Activated B cell treated with CpG ODN at 0.5 μM for 24 hours (primary cell): Measurements from ENCODE around the gene C5AR2. TPM values are rescaled to one million over a fixed set of nuclear protein-coding genes. Genes with fewer than 3 reads are reported as not detected.

Source experiments
- ATAC-seq: fragments of 200-7000 bp; cut with Tn5 transposase; one replicate; pipeline ENCODE4 v1.10.0; 2021; ENCODE audit warnings: low read depth, mild to moderate bottlenecking, moderate library complexity
- CTCF ChIA-PET: fragments of 350-600 bp; sonication (Branson Sonifier 250); formaldehyde crosslinking; loops from one replicate; lab custom pipeline; 2021; ENCODE audit warnings: antibody characterized with exemption; lab: Charles Lee
- POLR2A ChIA-PET: fragments of 350-600 bp; sonication (Branson Sonifier 250); formaldehyde crosslinking; loops from one replicate; lab custom pipeline; 2021; ENCODE audit warnings: antibody characterized with exemption; lab: Charles Lee
- DNase-seq: peaks from one replicate; pipeline ENCODE4 v3.0.0; 2022
- H3K27ac Mint-ChIP-seq: one replicate; pipeline ENCODE4 v1.8.0; 2020; ENCODE audit warnings: mixed read lengths
- H3K27me3 Mint-ChIP-seq: one replicate; pipeline ENCODE4 v1.8.0; 2021; ENCODE audit warnings: mixed read lengths
- H3K36me3 Mint-ChIP-seq: one replicate; pipeline ENCODE4 v1.8.0; 2021; ENCODE audit warnings: low read depth, mixed read lengths
- H3K4me1 Mint-ChIP-seq: one replicate; pipeline ENCODE4 v1.8.0; 2021; ENCODE audit warnings: mixed read lengths
- H3K4me3 Mint-ChIP-seq: one replicate; pipeline ENCODE4 v1.8.0; 2020; ENCODE audit warnings: mild to moderate bottlenecking, mixed read lengths
- H3K9me3 Mint-ChIP-seq: one replicate; pipeline ENCODE4 v1.8.0; 2020; ENCODE audit warnings: mixed read lengths
- intact Hi-C: fragments of 100-400 bp; cut with micrococcal nuclease; formaldehyde crosslinking; loops from one replicate; pipeline ENCODE4 v1.15.1; 2024
- total RNA-seq: library from RNA; stranded (reverse); gene quantifications from 2 replicates; pipeline ENCODE4 v1.2.3, GENCODE V29; 2022
- TF ChIP-seq, protein P1 (sequence below): fragments of 200-600 bp; IDR thresholded peaks from one replicate; pipeline ENCODE4 v1.8.0; 2022; ENCODE audit warnings: antibody characterized with exemption, mild to moderate bottlenecking

Gene C5AR2
- total RNA-seq, 1 donor from 2014 or later = 0.42 TPM

DNA sequence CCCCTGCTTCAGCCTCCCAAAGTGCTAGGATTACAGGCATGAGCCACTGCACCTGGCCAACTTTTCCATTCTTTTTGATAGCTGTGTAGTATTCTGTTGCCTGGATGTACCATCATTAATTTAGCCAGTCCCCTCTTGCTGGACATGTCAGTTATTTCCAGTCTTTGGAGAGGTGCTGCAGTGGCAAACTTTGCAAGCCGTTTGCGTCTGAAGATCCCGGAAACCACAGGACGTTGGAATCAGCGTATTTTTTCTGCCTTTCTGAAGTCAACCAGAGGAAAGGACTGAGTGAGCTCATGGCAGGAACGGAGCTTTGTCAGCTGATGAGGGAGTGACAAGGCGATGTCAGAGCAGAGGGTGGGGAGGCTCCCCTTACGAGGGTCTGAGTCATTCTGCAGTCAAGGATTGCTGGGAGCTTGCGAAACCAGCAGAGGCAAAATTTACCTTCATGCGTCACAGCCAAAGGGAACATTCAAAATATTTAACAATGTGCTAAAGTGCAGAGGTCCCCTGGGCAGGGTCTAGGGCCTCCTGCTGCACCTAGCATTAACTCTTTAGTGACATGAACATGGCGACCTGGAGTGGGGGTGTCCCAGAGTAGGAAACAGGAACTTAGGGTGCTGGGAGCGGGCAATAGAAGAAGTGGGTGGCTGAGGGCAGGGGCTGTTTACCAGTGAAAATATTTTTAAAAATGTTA is 16.7 kb upstream of the C5AR2 start:
- Mint-ChIP-seq H3K9me3 (no peaks in the 10 kb centered on the region), H3K36me3 (no peaks in the 10 kb centered on the region), H3K4me3 (no peak overlapping the region), H3K4me1 (no peaks in the 10 kb centered on the region), H3K27ac (no peak overlapping the region), H3K27me3 (peaks cover 19% of the 10 kb centered on the region)
- CTCF ChIA-PET = interaction anchor here (1.1 kb wide), 1 partner anchor 19 kb away, joined by 3 read pairs; no protein-coding TSS in a partner anchor
- peak; percentile 34 for ATAC-seq
- TF ChIP-seq, protein P1, sequence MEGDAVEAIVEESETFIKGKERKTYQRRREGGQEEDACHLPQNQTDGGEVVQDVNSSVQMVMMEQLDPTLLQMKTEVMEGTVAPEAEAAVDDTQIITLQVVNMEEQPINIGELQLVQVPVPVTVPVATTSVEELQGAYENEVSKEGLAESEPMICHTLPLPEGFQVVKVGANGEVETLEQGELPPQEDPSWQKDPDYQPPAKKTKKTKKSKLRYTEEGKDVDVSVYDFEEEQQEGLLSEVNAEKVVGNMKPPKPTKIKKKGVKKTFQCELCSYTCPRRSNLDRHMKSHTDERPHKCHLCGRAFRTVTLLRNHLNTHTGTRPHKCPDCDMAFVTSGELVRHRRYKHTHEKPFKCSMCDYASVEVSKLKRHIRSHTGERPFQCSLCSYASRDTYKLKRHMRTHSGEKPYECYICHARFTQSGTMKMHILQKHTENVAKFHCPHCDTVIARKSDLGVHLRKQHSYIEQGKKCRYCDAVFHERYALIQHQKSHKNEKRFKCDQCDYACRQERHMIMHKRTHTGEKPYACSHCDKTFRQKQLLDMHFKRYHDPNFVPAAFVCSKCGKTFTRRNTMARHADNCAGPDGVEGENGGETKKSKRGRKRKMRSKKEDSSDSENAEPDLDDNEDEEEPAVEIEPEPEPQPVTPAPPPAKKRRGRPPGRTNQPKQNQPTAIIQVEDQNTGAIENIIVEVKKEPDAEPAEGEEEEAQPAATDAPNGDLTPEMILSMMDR = no peak
- POLR2A ChIA-PET = interaction anchor here (0.6 kb wide), 1 partner anchor 90 kb away, joined by 3 read pairs; no protein-coding TSS in a partner anchor
- DNase-seq = no peak
- intact Hi-C loops = no loop called here

DNA sequence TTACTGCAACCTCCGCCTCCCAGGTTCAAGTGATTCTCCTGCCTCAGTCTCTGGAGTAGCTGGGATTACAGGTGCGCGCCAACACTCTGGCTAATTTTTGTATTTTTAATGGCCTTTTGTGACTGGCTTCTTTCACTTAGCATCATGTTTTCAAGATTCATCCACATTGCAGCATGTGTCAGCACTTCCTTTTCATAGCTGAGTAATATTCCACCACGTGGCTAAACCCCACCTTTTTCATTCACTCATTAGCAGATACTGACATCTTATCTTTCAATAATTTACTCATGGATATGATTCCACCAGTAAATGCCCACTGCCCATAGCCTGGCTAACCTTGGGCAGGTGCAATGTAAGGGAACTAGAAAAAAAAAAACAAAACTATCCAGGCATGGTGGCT is 15.5 kb upstream of the C5AR2 start:
- TF ChIP-seq, protein P1 = no peak
- no peak for DNase-seq
- no peaks in the 10 kb centered on the region for H3K36me3 Mint-ChIP-seq
- POLR2A ChIA-PET = interaction anchor here (0.7 kb wide), 1 partner anchor 1413 kb away, joined by 5 read pairs; no protein-coding TSS in a partner anchor
- no peak for ATAC-seq
- H3K27ac Mint-ChIP-seq = no peak overlapping the region
- H3K4me1 Mint-ChIP-seq = no peaks in the 10 kb centered on the region
- H3K9me3 Mint-ChIP-seq = no peaks in the 10 kb centered on the region
- intact Hi-C loops = no loop called here
- peaks cover 20% of the 10 kb centered on the region for H3K27me3 Mint-ChIP-seq
- no peak overlapping the region for H3K4me3 Mint-ChIP-seq
- CTCF ChIA-PET = no interaction called here

DNA sequence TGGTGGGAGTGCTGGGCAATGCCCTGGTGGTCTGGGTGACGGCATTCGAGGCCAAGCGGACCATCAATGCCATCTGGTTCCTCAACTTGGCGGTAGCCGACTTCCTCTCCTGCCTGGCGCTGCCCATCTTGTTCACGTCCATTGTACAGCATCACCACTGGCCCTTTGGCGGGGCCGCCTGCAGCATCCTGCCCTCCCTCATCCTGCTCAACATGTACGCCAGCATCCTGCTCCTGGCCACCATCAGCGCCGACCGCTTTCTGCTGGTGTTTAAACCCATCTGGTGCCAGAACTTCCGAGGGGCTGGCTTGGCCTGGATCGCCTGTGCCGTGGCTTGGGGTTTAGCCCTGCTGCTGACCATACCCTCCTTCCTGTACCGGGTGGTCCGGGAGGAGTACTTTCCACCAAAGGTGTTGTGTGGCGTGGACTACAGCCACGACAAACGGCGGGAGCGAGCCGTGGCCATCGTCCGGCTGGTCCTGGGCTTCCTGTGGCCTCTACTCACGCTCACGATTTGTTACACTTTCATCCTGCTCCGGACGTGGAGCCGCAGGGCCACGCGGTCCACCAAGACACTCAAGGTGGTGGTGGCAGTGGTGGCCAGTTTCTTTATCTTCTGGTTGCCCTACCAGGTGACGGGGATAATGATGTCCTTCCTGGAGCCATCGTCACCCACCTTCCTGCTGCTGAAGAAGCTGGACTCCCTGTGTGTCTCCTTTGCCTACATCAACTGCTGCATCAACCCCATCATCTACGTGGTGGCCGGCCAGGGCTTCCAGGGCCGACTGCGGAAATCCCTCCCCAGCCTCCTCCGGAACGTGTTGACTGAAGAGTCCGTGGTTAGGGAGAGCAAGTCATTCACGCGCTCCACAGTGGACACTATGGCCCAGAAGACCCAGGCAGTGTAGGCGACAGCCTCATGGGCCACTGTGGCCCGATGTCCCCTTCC is 11.8 kb upstream of the C5AR2 start:
- DNase-seq (no peak), ATAC-seq (no peak)
- peaks cover 3% of the 10 kb centered on the region for H3K4me1 Mint-ChIP-seq
- ChIA-PET CTCF (no interaction called here), POLR2A (no interaction called here)
- no peaks in the 10 kb centered on the region for H3K36me3 Mint-ChIP-seq
- TF ChIP-seq, protein P1 = no peak
- H3K9me3 Mint-ChIP-seq = no peaks in the 10 kb centered on the region
- H3K27me3 Mint-ChIP-seq = peaks cover 27% of the 10 kb centered on the region
- intact Hi-C loops = no loop called here
- H3K27ac Mint-ChIP-seq = no peak overlapping the region
- no peak overlapping the region for H3K4me3 Mint-ChIP-seq

DNA sequence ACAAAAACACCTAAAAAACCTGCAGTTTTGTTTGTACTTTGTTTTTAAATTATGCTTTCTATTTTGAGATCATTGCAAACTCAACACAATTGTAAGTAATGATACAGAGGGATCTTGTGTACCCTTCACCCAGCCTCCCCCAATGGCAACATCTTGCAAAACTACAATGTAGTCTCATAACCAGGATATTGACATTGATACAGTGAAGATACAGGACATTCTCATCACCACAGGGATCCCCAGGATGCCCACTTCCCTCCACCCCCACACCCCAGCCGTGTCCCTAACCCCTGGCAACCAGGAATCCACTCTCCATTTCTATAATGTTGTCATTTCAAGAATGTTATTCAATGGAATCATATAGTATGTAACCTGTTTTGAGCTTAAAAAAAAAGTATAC is 10.3 kb upstream of the C5AR2 start:
- peaks cover 21% of the 10 kb centered on the region for H3K27me3 Mint-ChIP-seq
- H3K27ac Mint-ChIP-seq = no peak overlapping the region
- TF ChIP-seq, protein P1 = no peak
- ATAC-seq (no peak), DNase-seq (no peak)
- H3K36me3 Mint-ChIP-seq = no peaks in the 10 kb centered on the region
- no peak overlapping the region for H3K4me3 Mint-ChIP-seq
- ChIA-PET CTCF (no interaction called here), POLR2A (no interaction called here)
- intact Hi-C loops = no loop called here
- H3K9me3 Mint-ChIP-seq = no peaks in the 10 kb centered on the region
- H3K4me1 Mint-ChIP-seq = peaks cover 3% of the 10 kb centered on the region

DNA sequence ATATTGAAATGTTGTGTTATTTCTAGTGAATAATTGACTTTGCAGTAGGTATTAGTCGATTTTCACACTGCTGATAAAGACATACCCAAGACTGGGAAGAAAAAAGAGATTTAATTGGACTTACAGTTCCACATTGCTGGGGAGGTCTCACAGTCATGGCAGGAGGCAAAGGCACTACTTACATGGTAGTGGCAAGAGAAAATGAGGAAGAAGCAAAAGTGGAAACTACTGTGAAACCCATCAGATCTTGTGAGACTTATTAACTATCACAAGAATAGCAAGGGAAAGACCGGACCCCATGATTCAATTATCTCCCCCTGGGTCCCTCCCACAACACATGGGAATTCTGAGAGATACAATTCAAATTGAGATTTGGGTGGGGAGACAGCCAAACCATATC is 9.9 kb upstream of the C5AR2 start:
- Mint-ChIP-seq H3K27me3 (peaks cover 21% of the 10 kb centered on the region), H3K27ac (no peak overlapping the region), H3K4me1 (peaks cover 3% of the 10 kb centered on the region), H3K4me3 (no peak overlapping the region), H3K36me3 (no peaks in the 10 kb centered on the region), H3K9me3 (no peaks in the 10 kb centered on the region)
- TF ChIP-seq, protein P1 = no peak
- ChIA-PET POLR2A (no interaction called here), CTCF (no interaction called here)
- intact Hi-C loops = no loop called here
- DNase-seq = no peak
- no peak for ATAC-seq
